K562 (cell line): ENCODE measurements around the gene ROBO1. TPM values are rescaled to one million over a fixed set of nuclear protein-coding genes. Genes with fewer than 3 reads are reported as not detected.

Experiments used
- ATAC-seq: fragments of 200-7000 bp; cut with Tn5 transposase; 3 replicates; pipeline ENCODE4 v1.9.1; 2020; ENCODE audit warnings: moderate library complexity
- BruUV-seq: library from RNA; stranded (reverse); fragments of 400-500 nt; replicated peaks from 2 replicates; lab custom pipeline; 2021; lab: Mats Ljungman, UMichigan
- CTCF ChIA-PET: fragments of 300-600 bp; formaldehyde crosslinking; extraction: SDS; loops from one replicate; lab custom pipeline; 2021; ENCODE audit warnings: low intra/inter-chr PET ratio; lab: Yijun Ruan, JAX
- POLR2A ChIA-PET: fragments of 300-600, 350-650 bp; sonication (Branson Sonifier 250); formaldehyde crosslinking; extraction: SDS; loops from one replicate; lab custom pipeline; 2021; ENCODE audit warnings: antibody characterized with exemption, inconsistent platforms; lab: Yijun Ruan, JAX
- DNase-seq, 4 experiments: peaks; one replicate each; pipeline versions ENCODE4 v3.0.0 to v3.0.0-alpha.2; 2011 to 2018; ENCODE audit warnings: low spot score in 3 of 4, mixed read lengths in 3 of 4; ENCODE audit errors: extremely low read depth in 1 of 4
- FAIRE-seq: peaks from 2 replicates; lab custom pipeline; 2011; peaks lifted over from hg19 to GRCh38; lab: Jason Lieb, UNC
- H2AFZ ChIP-seq: 2 replicates; pipeline ENCODE4 v1.6.0; 2011; ENCODE audit warnings: low read depth, low read length, control low read depth, inconsistent platforms
- H3K27ac ChIP-seq: fragments of 200-600 bp; 3 replicates; pipeline ENCODE4 v1.8.0; 2011; ENCODE audit warnings: low read depth, mild to moderate bottlenecking, control low read depth, inconsistent platforms, low read length, moderate library complexity, mixed read lengths; ENCODE audit errors: extremely low read depth
- H3K27me3 ChIP-seq, 2 experiments: fragments of 300-600 bp in 1 of 2; 2 replicates in 1 of 2; 3 replicates in 1 of 2; pipeline versions ENCODE4 v1.6.0 to v1.8.0; 2011; ENCODE audit warnings: inconsistent platforms in 2 of 2, low read length in 2 of 2, mild to moderate bottlenecking in 1 of 2, mixed read lengths in 1 of 2, moderate library complexity in 1 of 2; ENCODE audit not compliant: control insufficient read depth in 2 of 2, insufficient read depth in 2 of 2
- H3K36me3 ChIP-seq: fragments of 300-600 bp; 3 replicates; pipeline ENCODE4 v1.8.0; 2011; ENCODE audit warnings: mild to moderate bottlenecking, low read length, inconsistent platforms; ENCODE audit not compliant: control insufficient read depth, insufficient read depth
- H3K4me1 ChIP-seq, 2 experiments: fragments of 200-600 bp in 1 of 2; replicated peaks in 1 of 2; 2 replicates in 1 of 2; 3 replicates in 1 of 2; pipeline versions ENCODE4 v1.5.1 to v1.8.0; 2011; ENCODE audit warnings: inconsistent platforms in 2 of 2, low read length in 2 of 2, mild to moderate bottlenecking in 1 of 2, mixed read lengths in 1 of 2, moderate library complexity in 1 of 2; ENCODE audit not compliant: control insufficient read depth in 2 of 2, insufficient read depth in 2 of 2
- H3K4me2 ChIP-seq: 2 replicates; pipeline ENCODE4 v1.6.1; 2011; ENCODE audit warnings: low read length, control low read depth, inconsistent platforms, mixed read lengths; ENCODE audit not compliant: insufficient read depth
- H3K4me3 ChIP-seq: fragments of 200-600 bp; sonication (generic), shearing (Covaris generic); 2 replicates; pipeline ENCODE4 v1.5.1; 2016; ENCODE audit warnings: control low read depth, inconsistent platforms
- H3K79me2 ChIP-seq: fragments of 200-600 bp; 3 replicates; pipeline ENCODE4 v1.8.0; 2011; ENCODE audit warnings: low read length, inconsistent platforms; ENCODE audit not compliant: control insufficient read depth, insufficient read depth
- H3K9ac ChIP-seq, 2 experiments: 2 replicates each; pipeline versions ENCODE4 v1.6.0 to v1.6.1; 2011; ENCODE audit warnings: low read depth in 2 of 2, low read length in 2 of 2, control low read depth in 1 of 2, inconsistent platforms in 1 of 2, mild to moderate bottlenecking in 1 of 2, mixed read lengths in 1 of 2; ENCODE audit not compliant: insufficient read depth in 1 of 2
- H3K9me1 ChIP-seq: one replicate; pipeline ENCODE4 v1.6.0; 2011; ENCODE audit warnings: inconsistent platforms, mild to moderate bottlenecking, low read length, moderate library complexity; ENCODE audit not compliant: control insufficient read depth, insufficient read depth
- H3K9me3 ChIP-seq: replicated peaks from 2 replicates; pipeline ENCODE4 v1.5.1; 2011; ENCODE audit warnings: low read depth, low read length, inconsistent platforms; ENCODE audit not compliant: control insufficient read depth, insufficient read depth
- H4K20me1 ChIP-seq: replicated peaks from 2 replicates; pipeline ENCODE4 v1.6.1; 2011; ENCODE audit warnings: low read length, inconsistent platforms, mixed read lengths; ENCODE audit not compliant: control insufficient read depth, insufficient read depth
- AFF4 ChIP-seq: sonication (generic); formaldehyde crosslinking; IDR thresholded peaks from 2 replicates; pipeline ENCODE4 v1.8.0; 2023; ENCODE audit warnings: mild to moderate bottlenecking, missing genetic modification reagents
- ASH1L ChIP-seq: fragments of 450-650 bp; IDR thresholded peaks from 2 replicates; pipeline ENCODE4 v1.6.1; 2018; ENCODE audit warnings: borderline replicate concordance, mild to moderate bottlenecking, low read depth; ENCODE audit not compliant: partially characterized antibody
- DACH1 ChIP-seq: fragments of 450-650 bp; IDR thresholded peaks from 2 replicates; pipeline ENCODE4 v1.6.1; 2018; ENCODE audit not compliant: partially characterized antibody
- NR3C1 ChIP-seq: sonication (generic); formaldehyde crosslinking; IDR thresholded peaks from 2 replicates; pipeline ENCODE4 v1.8.1; 2022; ENCODE audit warnings: missing genetic modification reagents
- RBM14 ChIP-seq: fragments of 200-400 bp; formaldehyde crosslinking; IDR thresholded peaks from 2 replicates; pipeline ENCODE4 v1.6.1; 2018; ENCODE audit warnings: low read depth, mild to moderate bottlenecking, low read length, moderate library complexity, borderline replicate concordance; ENCODE audit not compliant: insufficient read depth
- TBL1XR1 ChIP-seq, 2 experiments: IDR thresholded peaks; 2 replicates each; pipeline ENCODE4 v1.6.1; 2012; ENCODE audit warnings: improper control_type of control experiment in 2 of 2, low read length in 2 of 2, mild to moderate bottlenecking in 1 of 2
- TCF15 ChIP-seq: fragments of 250-450 bp; sonication (Bioruptor Pico); IDR thresholded peaks from 2 replicates; pipeline ENCODE4 v1.8.0; 2022; ENCODE audit warnings: moderate library complexity, mild to moderate bottlenecking, inconsistent platforms
- ZNF277 ChIP-seq: fragments of 250-450 bp; sonication (Bioruptor Pico); IDR thresholded peaks from 2 replicates; pipeline ENCODE4 v1.8.0; 2022; ENCODE audit warnings: inconsistent platforms, mild to moderate bottlenecking, moderate library complexity, borderline replicate concordance
- WGBS: fragments of 100-300 bp; shearing (Covaris generic); methylation state at CpG from one replicate; pipeline ENCODE4 v1.1.6; 2016; ENCODE audit warnings: low coverage, mixed read lengths; ENCODE audit not compliant: insufficient coverage; ENCODE audit errors: missing lambda C conversion rate; 5-methylcytosine and 5-hydroxymethylcytosine counted together
- in situ Hi-C: fragments of 300-500 bp; cut with MboI; formaldehyde crosslinking; loops from 4 replicates; pipeline ENCODE4 v1.15.0; 2018; ENCODE audit warnings: inconsistent platforms, mixed read lengths
- intact Hi-C: fragments of 100-400 bp; cut with micrococcal nuclease; formaldehyde crosslinking; loops from 2 replicates; pipeline ENCODE4 v1.14.2; 2022
- polyA plus RNA-seq, 8 experiments: library from polyadenylated mRNA; depleted of rRNA in 4 of 8; stranded (reverse) in 5 of 8; unstranded in 3 of 8; fragments of >200 nt; fragmentation: Nextera tagmentation in 2 of 8; fragmentation: Illumina TruSeq in 1 of 8; extraction: Ambion mirVana in 2 of 8; extraction: Trizol in 1 of 8; gene quantifications; 2 replicates each; pipeline versions ENCODE4 v1.2.1 to v1.2.3, GENCODE V29; 2011 to 2014; ENCODE audit warnings: inconsistent platforms in 1 of 8, missing spikeins in 1 of 8
- total RNA-seq, 7 experiments: library from RNA; depleted of rRNA in 6 of 7; stranded (reverse); fragments of >200 nt in 6 of 7; fragmentation: Illumina TruSeq in 2 of 7; extraction: Trizol in 2 of 7; gene quantifications; 2 replicates each; pipeline versions ENCODE4 v1.2.1 to v1.2.3, GENCODE V29; 2011 to 2021; ENCODE audit warnings: low replicate concordance in 1 of 7

ROBO1 gene
- total and polyA plus RNA-seq, 9 of the 15 experiments (the other 6 are each of a cell fraction or from before 2014, with no cell fraction given) = 0.01 to 0.53 (median 0.17) TPM; not detected in 5

GRCh38 chr3:79030157-79030556 is 737.6 kb downstream of the ROBO1 start (continued):
- TF ChIP-seq TCF15 (CRISPR knock-in tag) = no peak
- no peak for TF ChIP-seq RBM14
- no peak for TF ChIP-seq AFF4 (CRISPR knock-in tag)
- TF ChIP-seq, all 486 proteins: peak for 0

GRCh38 chr3:79028916-79029315 is 738.9 kb downstream of the ROBO1 start:
- ChIA-PET CTCF (no interaction called here), POLR2A (no interaction called here)
- TF ChIP-seq DACH1 = no peak
- no peak for TF ChIP-seq ZNF277 (CRISPR knock-in tag)
- TF ChIP-seq NR3C1 (CRISPR knock-in tag) = no peak
- no peak for TF ChIP-seq TBL1XR1 (IDR thresholded peaks at IDR 0.05; ENCODE audit: low read length in 2 of 2)
- TF ChIP-seq ASH1L = no peak

More at GRCh38 chr3:79028916-79029315, 738.9 kb downstream of the ROBO1 start:
- H2AFZ ChIP-seq = no peak overlapping the region
- intact Hi-C loops = no loop called here
- no peaks in the 10 kb centered on the region for H3K79me2 ChIP-seq
- H3K4me1 ChIP-seq = no peaks in the 10 kb centered on the region
- WGBS = 8% methylated on average over 1 of the region's 1 CpG
- in situ Hi-C loops = loop anchor here (25.0 kb wide), 1 partner anchor 367 kb away; no protein-coding TSS in a partner anchor
- no TSS peak for BruUV-seq
- no peak overlapping the region for H3K4me3 ChIP-seq
- H3K9me3 ChIP-seq = no peaks in the 10 kb centered on the region
- no peak overlapping the region for H3K9ac ChIP-seq
- ATAC-seq (no peak), FAIRE-seq (no peak), DNase-seq (no peak)
- no peak overlapping the region for H3K4me2 ChIP-seq
- no peaks in the 10 kb centered on the region for H3K27me3 ChIP-seq
- H3K27ac ChIP-seq = no peak overlapping the region
- no peaks in the 10 kb centered on the region for H4K20me1 ChIP-seq
- no peaks in the 10 kb centered on the region for H3K9me1 ChIP-seq
- H3K36me3 ChIP-seq = no peaks in the 10 kb centered on the region
